H9 (cell line): Measurements from ENCODE around the gene GRIN2A. TPM values are rescaled to one million over a fixed set of nuclear protein-coding genes. Genes with fewer than 3 reads are reported as not detected.

Source experiments
- DNase-seq: peaks from one replicate; pipeline ENCODE4 v3.0.0-alpha.2; 2017
- H2AFZ ChIP-seq: one replicate; pipeline ENCODE4 v1.6.1; 2013; ENCODE audit warnings: mild to moderate bottlenecking, low read length, control low read depth, moderate library complexity
- H2AK5ac ChIP-seq: 2 replicates; pipeline ENCODE4 v1.6.1; 2013; ENCODE audit warnings: low read length, control low read depth, mixed read lengths; ENCODE audit not compliant: insufficient read length
- H2BK120ac ChIP-seq: one replicate; pipeline ENCODE4 v1.6.1; 2013; ENCODE audit warnings: low read depth, mild to moderate bottlenecking, low read length, control low read depth, inconsistent platforms; ENCODE audit not compliant: poor library complexity, severe bottlenecking
- H2BK12ac ChIP-seq: 2 replicates; pipeline ENCODE4 v1.6.1; 2013; ENCODE audit warnings: low read length, control low read depth, mixed read lengths, low read depth; ENCODE audit not compliant: insufficient read length
- H2BK15ac ChIP-seq: 2 replicates; pipeline ENCODE4 v1.6.1; 2013; ENCODE audit warnings: low read depth, low read length, control low read depth
- H2BK20ac ChIP-seq: one replicate; pipeline ENCODE4 v1.6.1; 2013; ENCODE audit warnings: low read depth, mild to moderate bottlenecking, low read length, control low read depth, inconsistent platforms; ENCODE audit not compliant: poor library complexity, severe bottlenecking
- H2BK5ac ChIP-seq: 2 replicates; pipeline ENCODE4 v1.6.1; 2013; ENCODE audit warnings: low read length, control low read depth, mixed read lengths; ENCODE audit not compliant: insufficient read length
- H3K14ac ChIP-seq: 2 replicates; pipeline ENCODE4 v1.6.1; 2013; ENCODE audit warnings: low read length, control low read depth; ENCODE audit not compliant: insufficient read depth
- H3K18ac ChIP-seq: 2 replicates; pipeline ENCODE4 v1.6.1; 2013; ENCODE audit warnings: low read depth, mild to moderate bottlenecking, mixed read lengths, low read length, control low read depth; ENCODE audit not compliant: insufficient read length
- H3K23ac ChIP-seq: 2 replicates; pipeline ENCODE4 v1.6.1; 2013; ENCODE audit warnings: low read length, control low read depth, mixed read lengths, low read depth; ENCODE audit not compliant: insufficient read length
- H3K23me2 ChIP-seq: 2 replicates; pipeline ENCODE4 v1.6.1; 2013; ENCODE audit warnings: low read depth, mild to moderate bottlenecking, mixed read lengths, low read length, control low read depth; ENCODE audit not compliant: insufficient read length, poor library complexity, severe bottlenecking
- H3K27ac ChIP-seq: 2 replicates; pipeline ENCODE4 v1.5.1; 2013; ENCODE audit warnings: low read length, control low read depth, mixed read lengths, low read depth; ENCODE audit not compliant: insufficient read length
- H3K27me3 ChIP-seq: 2 replicates; pipeline ENCODE4 v1.6.1; 2013; ENCODE audit warnings: low read length, control low read depth, inconsistent platforms; ENCODE audit not compliant: insufficient read depth
- H3K4ac ChIP-seq: 2 replicates; pipeline ENCODE4 v1.6.1; 2013; ENCODE audit warnings: low read depth, mild to moderate bottlenecking, control low read depth, inconsistent platforms, low read length, moderate library complexity
- H3K4me1 ChIP-seq: 2 replicates; pipeline ENCODE4 v1.6.1; 2013; ENCODE audit warnings: low read length, control low read depth, inconsistent platforms; ENCODE audit not compliant: insufficient read depth
- H3K4me2 ChIP-seq: 2 replicates; pipeline ENCODE4 v1.6.1; 2013; ENCODE audit warnings: low read length, control low read depth, mixed read lengths; ENCODE audit not compliant: insufficient read length, insufficient read depth
- H3K56ac ChIP-seq: 2 replicates; pipeline ENCODE4 v1.6.1; 2013; ENCODE audit warnings: low read depth, mild to moderate bottlenecking, mixed read lengths, low read length, control low read depth; ENCODE audit not compliant: insufficient read length
- H3K79me1 ChIP-seq: 2 replicates; pipeline ENCODE4 v1.6.1; 2013; ENCODE audit warnings: low read depth, mild to moderate bottlenecking, moderate library complexity, low read length, control low read depth, inconsistent platforms; ENCODE audit not compliant: insufficient read depth, poor library complexity, severe bottlenecking
- H3K79me2 ChIP-seq: 2 replicates; pipeline ENCODE4 v1.6.1; 2013; ENCODE audit warnings: low read length, control low read depth, inconsistent platforms; ENCODE audit not compliant: insufficient read depth
- H3K9ac ChIP-seq: 2 replicates; pipeline ENCODE4 v1.6.1; 2013; ENCODE audit warnings: low read length, control low read depth, mixed read lengths; ENCODE audit not compliant: insufficient read length; ENCODE audit errors: extremely low read depth
- H3K9me3 ChIP-seq: one replicate; pipeline ENCODE4 v1.6.1; 2013; ENCODE audit warnings: low read depth, low read length, inconsistent platforms; ENCODE audit not compliant: control insufficient read depth
- H3T11ph ChIP-seq: one replicate; pipeline ENCODE4 v1.6.1; 2013; ENCODE audit warnings: mild to moderate bottlenecking, low read length, control low read depth, inconsistent platforms
- H4K20me1 ChIP-seq: one replicate; pipeline ENCODE4 v1.6.1; 2013; ENCODE audit not compliant: control insufficient read depth, insufficient read length, insufficient read depth
- H4K5ac ChIP-seq: 2 replicates; pipeline ENCODE4 v1.6.1; 2013; ENCODE audit warnings: low read depth, mild to moderate bottlenecking, mixed read lengths, low read length, control low read depth; ENCODE audit not compliant: insufficient read length
- H4K8ac ChIP-seq: replicated peaks from 2 replicates; pipeline ENCODE4 v1.6.1; 2013; ENCODE audit warnings: low read length, control low read depth, mixed read lengths, low read depth; ENCODE audit not compliant: insufficient read length
- H4K91ac ChIP-seq: 2 replicates; pipeline ENCODE4 v1.6.1; 2013; ENCODE audit warnings: low read depth, mild to moderate bottlenecking, moderate library complexity, mixed read lengths, low read length, control low read depth; ENCODE audit not compliant: insufficient read length
- H3K27ac Mint-ChIP-seq, 3 experiments: 2 replicates in 2 of 3; 3 replicates in 1 of 3; pipeline ENCODE4 v1.8.0; 2020 to 2021; ENCODE audit warnings: mixed read lengths in 3 of 3, mild to moderate bottlenecking in 1 of 3, moderate library complexity in 1 of 3
- H3K27me3 Mint-ChIP-seq: 2 replicates; pipeline ENCODE4 v1.8.0; 2021; ENCODE audit warnings: low read depth, mild to moderate bottlenecking, moderate library complexity, mixed read lengths
- H3K36me3 Mint-ChIP-seq, 3 experiments: 2 replicates in 2 of 3; 3 replicates in 1 of 3; pipeline ENCODE4 v1.8.0; 2020 to 2021; ENCODE audit warnings: low read depth in 3 of 3, mixed read lengths in 3 of 3; ENCODE audit not compliant: insufficient read depth in 1 of 3
- H3K4me1 Mint-ChIP-seq, 2 experiments: 2 replicates each; pipeline ENCODE4 v1.8.0; 2020; ENCODE audit warnings: mixed read lengths in 2 of 2
- H3K4me3 Mint-ChIP-seq, 2 experiments: 2 replicates in 1 of 2; 3 replicates in 1 of 2; pipeline ENCODE4 v1.8.0; 2020 to 2021; ENCODE audit warnings: mild to moderate bottlenecking in 2 of 2, mixed read lengths in 2 of 2, moderate library complexity in 1 of 2
- H3K9me3 Mint-ChIP-seq, 2 experiments: 2 replicates in 1 of 2; 3 replicates in 1 of 2; pipeline ENCODE4 v1.8.0; 2020; ENCODE audit warnings: mild to moderate bottlenecking in 2 of 2, mixed read lengths in 2 of 2, moderate library complexity in 1 of 2
- CTCF ChIP-seq: fragments of 200-600 bp; sonication (generic); conservative IDR thresholded peaks from 3 replicates; pipeline ENCODE4 v1.8.0; 2021; ENCODE audit warnings: antibody characterized with exemption, mild to moderate bottlenecking
- WGBS: extraction: QIAGEN DNeasy Blood & Tissue Kit; methylation state at CpG from one replicate; pipeline ENCODE4 v1.1.7; 2013; ENCODE audit warnings: missing lambda C conversion rate, low lambda C conversion rate, mixed read lengths; ENCODE audit not compliant: insufficient read length; ENCODE audit errors: extremely low coverage; 5-methylcytosine and 5-hydroxymethylcytosine counted together
- total RNA-seq: library from RNA; stranded (reverse); gene quantifications from 2 replicates; pipeline ENCODE4 v1.2.1, GENCODE V29; 2021

Gene GRIN2A
- total RNA-seq, 1 experiment from 2014 or later, result 1.5 TPM

GRCh38 chr16:9964426-9964825 lies 217.8 kb downstream of the GRIN2A start:
- H3K23me2 ChIP-seq, result no peaks in the 10 kb centered on the region
- peaks cover 0 to 1% of the 10 kb centered on the region in 2 experiments; a peak in 2 of 5 replicates for H3K9me3 Mint-ChIP-seq
- H3K27ac Mint-ChIP-seq, result no peak overlapping the region
- no peak overlapping the region for H2BK120ac ChIP-seq
- H4K8ac ChIP-seq, result no peak overlapping the region
- H3K9ac ChIP-seq, result no peak overlapping the region
- no peak overlapping the region for H4K5ac ChIP-seq
- no peak overlapping the region for H3K4ac ChIP-seq
- H3K4me3 Mint-ChIP-seq, result no peak overlapping the region
- peaks cover 7% of the 10 kb centered on the region for H3K27me3 Mint-ChIP-seq
- H4K20me1 ChIP-seq, result no peaks in the 10 kb centered on the region
- peaks cover 0 to 2% (median 0%) of the 10 kb centered on the region in 3 experiments; a peak in 1 of 7 replicates for H3K36me3 Mint-ChIP-seq
- no peaks in the 10 kb centered on the region for H3K79me1 ChIP-seq
- peaks cover 5 to 7% of the 10 kb centered on the region in 2 experiments; a peak in 2 of 4 replicates for H3K4me1 Mint-ChIP-seq
- H3K14ac ChIP-seq, result no peak overlapping the region
- no peak overlapping the region for H2AK5ac ChIP-seq
- no peak overlapping the region for H4K91ac ChIP-seq
- H2BK5ac ChIP-seq, result no peak overlapping the region
- no CpG with 5 or more reads among the region's 6 CpGs for WGBS
- no peak overlapping the region for H2BK20ac ChIP-seq
- H3K18ac ChIP-seq, result no peak overlapping the region
- H2BK12ac ChIP-seq, result no peak overlapping the region
- peaks cover 2% of the 10 kb centered on the region; the same call in 1 of the 2 replicates for H3K27me3 ChIP-seq
- H3T11ph ChIP-seq, result no peak overlapping the region
- H3K56ac ChIP-seq, result no peak overlapping the region
- H3K79me2 ChIP-seq, result no peaks in the 10 kb centered on the region; the same call in 1 of the 2 replicates
- H3K9me3 ChIP-seq, result no peaks in the 10 kb centered on the region
- no peak overlapping the region for H2BK15ac ChIP-seq
- TF ChIP-seq CTCF, result no peak
- H3K4me1 ChIP-seq, result no peaks in the 10 kb centered on the region; the same call in 1 of the 2 replicates
- no peak for DNase-seq
- no peak overlapping the region for H3K23ac ChIP-seq
- H2AFZ ChIP-seq, result no peak overlapping the region
- no peak overlapping the region for H3K27ac ChIP-seq
- no peak overlapping the region for H3K4me2 ChIP-seq
